Liver (tissue), 9 donors: ENCODE measurements around the gene PRXL2C. TPM values are rescaled to one million over a fixed set of nuclear protein-coding genes. Genes with fewer than 3 reads are reported as not detected.

Experiments used
- DNase-seq: peaks from one replicate; pipeline ENCODE4 v3.0.0-alpha.2; 2017; ENCODE audit warnings: low spot score
- H3K27ac ChIP-seq, 2 donors: one replicate each; pipeline ENCODE4 v1.7.0; 2013; ENCODE audit warnings: inconsistent platforms in 2 of 2, low read length in 2 of 2, control low read depth in 1 of 2, low read depth in 1 of 2, mild to moderate bottlenecking in 1 of 2
- H3K27me3 ChIP-seq, 4 donors: one replicate each; pipeline versions ENCODE4 v1.6.1 to v1.7.0; 2013; ENCODE audit warnings: low read length in 3 of 4, inconsistent platforms in 1 of 4, mild to moderate bottlenecking in 1 of 4, moderate library complexity in 1 of 4; ENCODE audit not compliant: control insufficient read depth in 4 of 4, insufficient read depth in 4 of 4
- H3K36me3 ChIP-seq, 4 donors: one replicate each; pipeline versions ENCODE4 v1.6.1 to v1.7.0; 2013; ENCODE audit warnings: low read length in 3 of 4, mild to moderate bottlenecking in 3 of 4, low read depth in 1 of 4, moderate library complexity in 1 of 4; ENCODE audit not compliant: control insufficient read depth in 4 of 4, insufficient read depth in 3 of 4
- H3K4me1 ChIP-seq, 4 donors: one replicate each; pipeline versions ENCODE4 v1.6.1 to v1.7.0; 2013; ENCODE audit warnings: low read length in 3 of 4, mild to moderate bottlenecking in 3 of 4, moderate library complexity in 1 of 4; ENCODE audit not compliant: control insufficient read depth in 4 of 4, insufficient read depth in 4 of 4
- H3K4me3 ChIP-seq, 3 donors: one replicate each; pipeline versions ENCODE4 v1.6.1 to v1.7.0; 2013; ENCODE audit warnings: low read length in 3 of 3, control low read depth in 1 of 3, low read depth in 1 of 3, mild to moderate bottlenecking in 1 of 3
- H3K9ac ChIP-seq, 2 donors: one replicate each; pipeline ENCODE4 v1.7.0; 2013; ENCODE audit warnings: low read length in 2 of 2, mild to moderate bottlenecking in 2 of 2, moderate library complexity in 2 of 2, control low read depth in 1 of 2, low read depth in 1 of 2
- H3K9me3 ChIP-seq, 4 donors: one replicate each; pipeline versions ENCODE4 v1.6.1 to v1.7.0; 2013; ENCODE audit warnings: low read length in 3 of 4; ENCODE audit not compliant: control insufficient read depth in 4 of 4
- FOXA1 ChIP-seq: IDR thresholded peaks from 2 replicates; pipeline ENCODE4 v1.6.1; 2016; ENCODE audit warnings: antibody characterized with exemption
- GABPA ChIP-seq, 2 donors: IDR thresholded peaks in 1 of 2; conservative IDR thresholded peaks in 1 of 2; 2 replicates each; pipeline ENCODE4 v1.6.1; 2016; ENCODE audit warnings: antibody characterized with exemption in 2 of 2, mild to moderate bottlenecking in 1 of 2, moderate library complexity in 1 of 2
- HNF4A ChIP-seq, 2 donors: conservative IDR thresholded peaks; 2 replicates each; pipeline ENCODE4 v1.6.1; 2016; ENCODE audit warnings: antibody characterized with exemption in 2 of 2, mild to moderate bottlenecking in 2 of 2
- HNF4G ChIP-seq: IDR thresholded peaks from 2 replicates; pipeline ENCODE4 v1.6.1; 2016; ENCODE audit warnings: antibody characterized with exemption
- JUND ChIP-seq, 2 donors: IDR thresholded peaks; 2 replicates each; pipeline ENCODE4 v1.6.1; 2016; ENCODE audit warnings: antibody characterized with exemption in 2 of 2
- NR2F2 ChIP-seq: IDR thresholded peaks from 2 replicates; pipeline ENCODE4 v1.6.1; 2016; ENCODE audit warnings: antibody characterized with exemption
- RAD21 ChIP-seq, 2 donors: IDR thresholded peaks; 2 replicates each; pipeline ENCODE4 v1.6.1; 2016; ENCODE audit warnings: antibody characterized with exemption in 2 of 2, mild to moderate bottlenecking in 2 of 2
- RXRA ChIP-seq, 2 donors: IDR thresholded peaks; 2 replicates each; pipeline ENCODE4 v1.6.1; 2017 to 2018; ENCODE audit warnings: antibody characterized with exemption in 2 of 2, mild to moderate bottlenecking in 1 of 2
- SP1 ChIP-seq: IDR thresholded peaks from 2 replicates; pipeline ENCODE4 v1.6.1; 2018; ENCODE audit warnings: antibody characterized with exemption, mild to moderate bottlenecking
- TAF1 ChIP-seq: conservative IDR thresholded peaks from 2 replicates; pipeline ENCODE4 v1.6.1; 2016; ENCODE audit warnings: antibody characterized with exemption, mild to moderate bottlenecking
- WGBS: extraction: QIAGEN DNeasy Blood & Tissue Kit; methylation state at CpG from one replicate; pipeline ENCODE4 v1.1.7; 2013; 5-methylcytosine and 5-hydroxymethylcytosine counted together
- polyA plus RNA-seq, 2 donors: library from polyadenylated mRNA; stranded (reverse) in 1 of 2; unstranded in 1 of 2; fragments of 200-250 nt in 1 of 2; fragments of >200 nt in 1 of 2; fragmentation: Nextera tagmentation in 1 of 2; extraction: Ambion mirVana in 1 of 2; gene quantifications; one replicate each; pipeline versions ENCODE4 v1.2.1 to v1.2.3, GENCODE V29; 2013 to 2015
- total RNA-seq, 2 donors: library from RNA; depleted of rRNA; stranded (reverse); fragments of >200 nt; gene quantifications; one replicate each; pipeline ENCODE4 v1.2.3, GENCODE V29; 2014
- TF ChIP-seq, protein P1 (sequence below): IDR thresholded peaks from 2 replicates; pipeline ENCODE4 v1.6.1; 2016; ENCODE audit warnings: antibody characterized with exemption
- TF ChIP-seq, protein P2 (sequence below): IDR thresholded peaks from 2 replicates; pipeline ENCODE4 v1.6.1; 2016; ENCODE audit warnings: antibody characterized with exemption
- TF ChIP-seq, protein P3 (sequence below): IDR thresholded peaks from 2 replicates; pipeline ENCODE4 v1.6.1; 2016; ENCODE audit warnings: antibody characterized with exemption
- TF ChIP-seq, protein P4 (sequence below): IDR thresholded peaks from 2 replicates; pipeline ENCODE4 v1.6.1; 2016; ENCODE audit warnings: antibody characterized with exemption, mild to moderate bottlenecking
- TF ChIP-seq, protein P5 (sequence below): fragments of 150-350 bp; IDR thresholded peaks from 2 replicates; pipeline ENCODE4 v1.5.1; 2017; ENCODE audit warnings: improper control_type of control experiment, low read depth, low read length; ENCODE audit not compliant: missing input control
- donor health status: healthy.
- donor health status: healthy.
- donor health status: healthy.
- donor health status: healthy.
- donor health status: healthy.

The PRXL2C gene
- total and polyA plus RNA-seq, 4 donors, result 2.2 to 6.7 (median 4.1) TPM

DNA sequence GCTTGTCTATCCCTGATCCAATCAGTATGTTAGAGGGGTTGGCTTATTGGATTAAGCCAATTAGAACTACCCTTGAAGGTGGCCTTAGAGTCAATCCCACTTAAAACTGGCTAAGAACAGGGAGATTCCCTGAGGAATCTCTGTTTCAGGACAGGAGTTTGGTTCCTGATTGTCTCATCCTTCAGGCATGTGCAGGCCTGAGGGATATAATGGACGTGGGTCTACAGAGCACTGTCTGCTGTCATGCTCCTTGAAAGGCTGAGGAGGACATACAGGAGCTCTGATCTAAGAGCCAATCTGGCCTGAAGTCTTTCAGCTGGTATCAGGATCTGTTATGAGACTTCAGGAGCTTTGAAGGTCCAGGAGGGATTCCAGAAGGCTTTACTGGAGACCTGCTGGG, 36.2 kb upstream of the PRXL2C start:
- no peaks in the 10 kb centered on the region for H3K36me3 ChIP-seq
- H3K9me3 ChIP-seq, result peaks cover 2 to 14% (median 8%) of the 10 kb centered on the region in 4 donors
- no peak overlapping the region for H3K27ac ChIP-seq
- 63% methylated on average over 1 of the region's 1 CpG for WGBS
- TF ChIP-seq HNF4A (conservative IDR thresholded peaks at IDR 0.05), result no peak
- TF ChIP-seq, protein P1, sequence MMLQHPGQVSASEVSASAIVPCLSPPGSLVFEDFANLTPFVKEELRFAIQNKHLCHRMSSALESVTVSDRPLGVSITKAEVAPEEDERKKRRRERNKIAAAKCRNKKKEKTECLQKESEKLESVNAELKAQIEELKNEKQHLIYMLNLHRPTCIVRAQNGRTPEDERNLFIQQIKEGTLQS, result no peak
- TF ChIP-seq, protein P2, sequence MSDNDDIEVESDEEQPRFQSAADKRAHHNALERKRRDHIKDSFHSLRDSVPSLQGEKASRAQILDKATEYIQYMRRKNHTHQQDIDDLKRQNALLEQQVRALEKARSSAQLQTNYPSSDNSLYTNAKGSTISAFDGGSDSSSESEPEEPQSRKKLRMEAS, result no peak
- TF ChIP-seq RXRA (IDR thresholded peaks at IDR 0.05), result no peak
- TF ChIP-seq NR2F2, result no peak
- TF ChIP-seq SP1, result no peak
- TF ChIP-seq, protein P3, sequence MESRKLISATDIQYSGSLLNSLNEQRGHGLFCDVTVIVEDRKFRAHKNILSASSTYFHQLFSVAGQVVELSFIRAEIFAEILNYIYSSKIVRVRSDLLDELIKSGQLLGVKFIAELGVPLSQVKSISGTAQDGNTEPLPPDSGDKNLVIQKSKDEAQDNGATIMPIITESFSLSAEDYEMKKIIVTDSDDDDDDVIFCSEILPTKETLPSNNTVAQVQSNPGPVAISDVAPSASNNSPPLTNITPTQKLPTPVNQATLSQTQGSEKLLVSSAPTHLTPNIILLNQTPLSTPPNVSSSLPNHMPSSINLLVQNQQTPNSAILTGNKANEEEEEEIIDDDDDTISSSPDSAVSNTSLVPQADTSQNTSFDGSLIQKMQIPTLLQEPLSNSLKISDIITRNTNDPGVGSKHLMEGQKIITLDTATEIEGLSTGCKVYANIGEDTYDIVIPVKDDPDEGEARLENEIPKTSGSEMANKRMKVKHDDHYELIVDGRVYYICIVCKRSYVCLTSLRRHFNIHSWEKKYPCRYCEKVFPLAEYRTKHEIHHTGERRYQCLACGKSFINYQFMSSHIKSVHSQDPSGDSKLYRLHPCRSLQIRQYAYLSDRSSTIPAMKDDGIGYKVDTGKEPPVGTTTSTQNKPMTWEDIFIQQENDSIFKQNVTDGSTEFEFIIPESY, result no peak
- no peak for TF ChIP-seq JUND (IDR thresholded peaks at IDR 0.05)
- no peak for TF ChIP-seq RAD21 (IDR thresholded peaks at IDR 0.05)
- no peak for TF ChIP-seq FOXA1
- TF ChIP-seq TAF1, result no peak
- TF ChIP-seq, protein P4, sequence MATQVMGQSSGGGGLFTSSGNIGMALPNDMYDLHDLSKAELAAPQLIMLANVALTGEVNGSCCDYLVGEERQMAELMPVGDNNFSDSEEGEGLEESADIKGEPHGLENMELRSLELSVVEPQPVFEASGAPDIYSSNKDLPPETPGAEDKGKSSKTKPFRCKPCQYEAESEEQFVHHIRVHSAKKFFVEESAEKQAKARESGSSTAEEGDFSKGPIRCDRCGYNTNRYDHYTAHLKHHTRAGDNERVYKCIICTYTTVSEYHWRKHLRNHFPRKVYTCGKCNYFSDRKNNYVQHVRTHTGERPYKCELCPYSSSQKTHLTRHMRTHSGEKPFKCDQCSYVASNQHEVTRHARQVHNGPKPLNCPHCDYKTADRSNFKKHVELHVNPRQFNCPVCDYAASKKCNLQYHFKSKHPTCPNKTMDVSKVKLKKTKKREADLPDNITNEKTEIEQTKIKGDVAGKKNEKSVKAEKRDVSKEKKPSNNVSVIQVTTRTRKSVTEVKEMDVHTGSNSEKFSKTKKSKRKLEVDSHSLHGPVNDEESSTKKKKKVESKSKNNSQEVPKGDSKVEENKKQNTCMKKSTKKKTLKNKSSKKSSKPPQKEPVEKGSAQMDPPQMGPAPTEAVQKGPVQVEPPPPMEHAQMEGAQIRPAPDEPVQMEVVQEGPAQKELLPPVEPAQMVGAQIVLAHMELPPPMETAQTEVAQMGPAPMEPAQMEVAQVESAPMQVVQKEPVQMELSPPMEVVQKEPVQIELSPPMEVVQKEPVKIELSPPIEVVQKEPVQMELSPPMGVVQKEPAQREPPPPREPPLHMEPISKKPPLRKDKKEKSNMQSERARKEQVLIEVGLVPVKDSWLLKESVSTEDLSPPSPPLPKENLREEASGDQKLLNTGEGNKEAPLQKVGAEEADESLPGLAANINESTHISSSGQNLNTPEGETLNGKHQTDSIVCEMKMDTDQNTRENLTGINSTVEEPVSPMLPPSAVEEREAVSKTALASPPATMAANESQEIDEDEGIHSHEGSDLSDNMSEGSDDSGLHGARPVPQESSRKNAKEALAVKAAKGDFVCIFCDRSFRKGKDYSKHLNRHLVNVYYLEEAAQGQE, result no peak
- TF ChIP-seq, protein P5, sequence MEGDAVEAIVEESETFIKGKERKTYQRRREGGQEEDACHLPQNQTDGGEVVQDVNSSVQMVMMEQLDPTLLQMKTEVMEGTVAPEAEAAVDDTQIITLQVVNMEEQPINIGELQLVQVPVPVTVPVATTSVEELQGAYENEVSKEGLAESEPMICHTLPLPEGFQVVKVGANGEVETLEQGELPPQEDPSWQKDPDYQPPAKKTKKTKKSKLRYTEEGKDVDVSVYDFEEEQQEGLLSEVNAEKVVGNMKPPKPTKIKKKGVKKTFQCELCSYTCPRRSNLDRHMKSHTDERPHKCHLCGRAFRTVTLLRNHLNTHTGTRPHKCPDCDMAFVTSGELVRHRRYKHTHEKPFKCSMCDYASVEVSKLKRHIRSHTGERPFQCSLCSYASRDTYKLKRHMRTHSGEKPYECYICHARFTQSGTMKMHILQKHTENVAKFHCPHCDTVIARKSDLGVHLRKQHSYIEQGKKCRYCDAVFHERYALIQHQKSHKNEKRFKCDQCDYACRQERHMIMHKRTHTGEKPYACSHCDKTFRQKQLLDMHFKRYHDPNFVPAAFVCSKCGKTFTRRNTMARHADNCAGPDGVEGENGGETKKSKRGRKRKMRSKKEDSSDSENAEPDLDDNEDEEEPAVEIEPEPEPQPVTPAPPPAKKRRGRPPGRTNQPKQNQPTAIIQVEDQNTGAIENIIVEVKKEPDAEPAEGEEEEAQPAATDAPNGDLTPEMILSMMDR, result no peak
- TF ChIP-seq HNF4G, result no peak
- TF ChIP-seq GABPA (IDR thresholded peaks at IDR 0.05 in 1 of 2, conservative IDR thresholded peaks at IDR 0.05 in 1 of 2), result no peak
- H3K4me1 ChIP-seq, result peaks cover 0 to 3% (median 0%) of the 10 kb centered on the region in 4 donors
- no peak overlapping the region for H3K9ac ChIP-seq
- H3K27me3 ChIP-seq, result peaks cover 0 to 2% (median 0%) of the 10 kb centered on the region in 4 donors
- no peak for DNase-seq
- no peak overlapping the region for H3K4me3 ChIP-seq
